Ishikawa (cell line): ENCODE measurements around the gene MTARC1.

Experiments
- CEBPB ChIP-seq: IDR thresholded peaks from 2 replicates; pipeline ENCODE4 v1.6.1; 2012
- CREB1 ChIP-seq: IDR thresholded peaks from 2 replicates; pipeline ENCODE4 v1.6.1; 2012; ENCODE audit warnings: low read depth
- EGR1 ChIP-seq: IDR thresholded peaks from 2 replicates; pipeline ENCODE4 v1.6.1; 2012
- EP300 ChIP-seq: IDR thresholded peaks from 2 replicates; pipeline ENCODE4 v1.6.1; 2012; ENCODE audit warnings: borderline replicate concordance
- FOXM1 ChIP-seq: IDR thresholded peaks from 2 replicates; pipeline ENCODE4 v1.6.1; 2012; ENCODE audit warnings: low read depth, borderline replicate concordance
- NFIC ChIP-seq: IDR thresholded peaks from 2 replicates; pipeline ENCODE4 v1.6.1; 2012
- RAD21 ChIP-seq: IDR thresholded peaks from 2 replicates; pipeline ENCODE4 v1.6.1; 2012; ENCODE audit warnings: low read depth
- TAF1 ChIP-seq: IDR thresholded peaks from 2 replicates; pipeline ENCODE4 v1.6.1; 2012; ENCODE audit warnings: low read depth, mild to moderate bottlenecking
- TCF12 ChIP-seq: IDR thresholded peaks from 2 replicates; pipeline ENCODE4 v1.6.1; 2012; ENCODE audit warnings: low read depth
- TEAD4 ChIP-seq: IDR thresholded peaks from 2 replicates; pipeline ENCODE4 v1.6.1; 2012
- USF1 ChIP-seq: IDR thresholded peaks from 2 replicates; pipeline ENCODE4 v1.6.1; 2012
- YY1 ChIP-seq: IDR thresholded peaks from 2 replicates; pipeline ENCODE4 v1.6.1; 2012; ENCODE audit warnings: low read depth
- ZBTB7A ChIP-seq: IDR thresholded peaks from 2 replicates; pipeline ENCODE4 v1.6.1; 2012; ENCODE audit warnings: low read depth
- TF ChIP-seq, protein P1 (sequence below): IDR thresholded peaks from 2 replicates; pipeline ENCODE4 v1.6.1; 2012; ENCODE audit warnings: low read depth, mild to moderate bottlenecking
- TF ChIP-seq, protein P2 (sequence below): IDR thresholded peaks from 2 replicates; pipeline ENCODE4 v1.6.1; 2012

Gene MTARC1

GRCh38 chr1:220817907-220818306 is 31.2 kb downstream of the MTARC1 start:
- TF ChIP-seq USF1 (no peak), CREB1 (no peak), TAF1 (no peak), EP300 (no peak), YY1 (no peak), EGR1 (no peak), RAD21 (no peak), NFIC (no peak), CEBPB (no peak), FOXM1 (no peak), TCF12 (no peak), TEAD4 (no peak)
- TF ChIP-seq, protein P1, sequence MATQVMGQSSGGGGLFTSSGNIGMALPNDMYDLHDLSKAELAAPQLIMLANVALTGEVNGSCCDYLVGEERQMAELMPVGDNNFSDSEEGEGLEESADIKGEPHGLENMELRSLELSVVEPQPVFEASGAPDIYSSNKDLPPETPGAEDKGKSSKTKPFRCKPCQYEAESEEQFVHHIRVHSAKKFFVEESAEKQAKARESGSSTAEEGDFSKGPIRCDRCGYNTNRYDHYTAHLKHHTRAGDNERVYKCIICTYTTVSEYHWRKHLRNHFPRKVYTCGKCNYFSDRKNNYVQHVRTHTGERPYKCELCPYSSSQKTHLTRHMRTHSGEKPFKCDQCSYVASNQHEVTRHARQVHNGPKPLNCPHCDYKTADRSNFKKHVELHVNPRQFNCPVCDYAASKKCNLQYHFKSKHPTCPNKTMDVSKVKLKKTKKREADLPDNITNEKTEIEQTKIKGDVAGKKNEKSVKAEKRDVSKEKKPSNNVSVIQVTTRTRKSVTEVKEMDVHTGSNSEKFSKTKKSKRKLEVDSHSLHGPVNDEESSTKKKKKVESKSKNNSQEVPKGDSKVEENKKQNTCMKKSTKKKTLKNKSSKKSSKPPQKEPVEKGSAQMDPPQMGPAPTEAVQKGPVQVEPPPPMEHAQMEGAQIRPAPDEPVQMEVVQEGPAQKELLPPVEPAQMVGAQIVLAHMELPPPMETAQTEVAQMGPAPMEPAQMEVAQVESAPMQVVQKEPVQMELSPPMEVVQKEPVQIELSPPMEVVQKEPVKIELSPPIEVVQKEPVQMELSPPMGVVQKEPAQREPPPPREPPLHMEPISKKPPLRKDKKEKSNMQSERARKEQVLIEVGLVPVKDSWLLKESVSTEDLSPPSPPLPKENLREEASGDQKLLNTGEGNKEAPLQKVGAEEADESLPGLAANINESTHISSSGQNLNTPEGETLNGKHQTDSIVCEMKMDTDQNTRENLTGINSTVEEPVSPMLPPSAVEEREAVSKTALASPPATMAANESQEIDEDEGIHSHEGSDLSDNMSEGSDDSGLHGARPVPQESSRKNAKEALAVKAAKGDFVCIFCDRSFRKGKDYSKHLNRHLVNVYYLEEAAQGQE, result no peak
- TF ChIP-seq, protein P2, sequence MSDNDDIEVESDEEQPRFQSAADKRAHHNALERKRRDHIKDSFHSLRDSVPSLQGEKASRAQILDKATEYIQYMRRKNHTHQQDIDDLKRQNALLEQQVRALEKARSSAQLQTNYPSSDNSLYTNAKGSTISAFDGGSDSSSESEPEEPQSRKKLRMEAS, result no peak

GRCh38 chr1:220818421-220819173 is 31.9 kb downstream of the MTARC1 start:
- no peak for TF ChIP-seq RAD21
- no peak for TF ChIP-seq USF1
- TF ChIP-seq TAF1, result no peak
- no peak for TF ChIP-seq EP300
- TF ChIP-seq, protein P1, result no peak
- TF ChIP-seq FOXM1, result no peak
- TF ChIP-seq CREB1, result no peak
- TF ChIP-seq EGR1, result no peak
- TF ChIP-seq, protein P2, result no peak
- TF ChIP-seq YY1, result no peak
- TF ChIP-seq ZBTB7A, result no peak
- TF ChIP-seq CEBPB, result no peak
- TF ChIP-seq TEAD4, result no peak
- no peak for TF ChIP-seq TCF12
- TF ChIP-seq NFIC, result no peak

GRCh38 chr1:220819467-220820026 is 32.8 kb downstream of the MTARC1 start:
- TF ChIP-seq YY1 (no peak), EP300 (no peak), EGR1 (no peak)

- TF ChIP-seq ZBTB7A (no peak), CREB1 (no peak), RAD21 (no peak), TCF12 (no peak), FOXM1 (no peak)
- TF ChIP-seq, protein P2, result no peak
Measured at GRCh38 chr1:220824031-220824989, 37.6 kb downstream of the MTARC1 start.
